Parathyroid adenoma (tissue), 2 donors: Measurements from ENCODE around the gene PREPL.

Experiments
- H2AFZ ChIP-seq: fragments of 300-600 bp; sonication (generic); one replicate; pipeline ENCODE4 v1.7.0; 2017; ENCODE audit warnings: antibody characterized with exemption, mild to moderate bottlenecking
- H3K27ac ChIP-seq: fragments of 300-600 bp; sonication (generic); one replicate; pipeline ENCODE4 v1.7.0; 2017
- H3K27me3 ChIP-seq: fragments of 300-600 bp; sonication (generic); one replicate; pipeline ENCODE4 v1.7.0; 2017; ENCODE audit warnings: low read length; ENCODE audit not compliant: control insufficient read depth, insufficient read depth
- H3K36me3 ChIP-seq: fragments of 300-600 bp; sonication (generic); one replicate; pipeline ENCODE4 v1.7.0; 2017; ENCODE audit warnings: low read length; ENCODE audit not compliant: control insufficient read depth, insufficient read depth
- H3K4me1 ChIP-seq: fragments of 300-600 bp; sonication (generic); one replicate; pipeline ENCODE4 v1.7.0; 2017; ENCODE audit warnings: control low read depth
- H3K4me2 ChIP-seq: fragments of 300-600 bp; sonication (generic); one replicate; pipeline ENCODE4 v1.7.0; 2017; ENCODE audit warnings: low read length
- H3K4me3 ChIP-seq: fragments of 300-600 bp; sonication (generic); one replicate; pipeline ENCODE4 v1.7.0; 2017; ENCODE audit warnings: low read depth, low read length
- H3K79me2 ChIP-seq: fragments of 300-600 bp; sonication (generic); one replicate; pipeline ENCODE4 v1.7.0; 2017; ENCODE audit warnings: control low read depth
- H3K9ac ChIP-seq: fragments of 300-600 bp; sonication (generic); one replicate; pipeline ENCODE4 v1.7.0; 2017; ENCODE audit warnings: mild to moderate bottlenecking
- H3K9me3 ChIP-seq: fragments of 300-600 bp; sonication (generic); one replicate; pipeline ENCODE4 v1.7.0; 2017; ENCODE audit warnings: low read length; ENCODE audit not compliant: control insufficient read depth
- CTCF ChIP-seq: fragments of 300-600 bp; sonication (generic); IDR thresholded peaks from one replicate; pipeline ENCODE4 v1.7.0; 2017; ENCODE audit warnings: antibody characterized with exemption, mild to moderate bottlenecking
- donor health status: primary hyperparathyroidism.

Gene PREPL

DNA sequence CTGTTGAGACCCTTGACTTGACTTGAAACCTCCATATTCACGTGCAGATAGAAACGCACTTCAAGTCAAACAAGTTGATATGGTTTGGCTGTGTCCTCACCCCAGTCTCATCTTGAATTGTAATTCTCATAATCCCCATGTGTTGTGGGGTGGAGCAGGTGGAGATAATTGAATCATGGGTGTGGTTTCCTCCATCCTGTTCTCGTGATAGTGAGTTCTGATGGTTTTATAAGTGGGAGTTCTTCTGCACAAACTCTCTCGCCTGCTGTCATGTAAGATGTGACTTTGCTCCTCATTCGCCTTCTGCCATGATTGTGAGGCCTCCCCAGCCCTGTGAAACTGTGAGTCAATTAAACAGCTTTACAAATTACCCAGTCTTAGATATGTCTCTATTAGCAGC is 64.6 kb downstream of the PREPL start:
- H3K27ac ChIP-seq, result no peak overlapping the region
- TF ChIP-seq CTCF, result no peak
- no peaks in the 10 kb centered on the region for H3K27me3 ChIP-seq
- no peak overlapping the region for H3K4me3 ChIP-seq
- H3K9ac ChIP-seq, result no peak overlapping the region
- no peaks in the 10 kb centered on the region for H3K79me2 ChIP-seq
- no peaks in the 10 kb centered on the region for H3K9me3 ChIP-seq
- peaks cover 14% of the 10 kb centered on the region for H3K4me1 ChIP-seq
- H3K4me2 ChIP-seq, result no peak overlapping the region
- no peaks in the 10 kb centered on the region for H3K36me3 ChIP-seq
- no peak overlapping the region for H2AFZ ChIP-seq

- Histone ChIP-seq H3K79me2 (no peaks in the 10 kb centered on the region), H3K9me3 (no peaks in the 10 kb centered on the region), H3K36me3 (no peaks in the 10 kb centered on the region), H2AFZ (peak overlapping the region; percentile 65), H3K4me1 (peaks cover 14% of the 10 kb centered on the region), H3K4me3 (no peak overlapping the region), H3K27me3 (no peaks in the 10 kb centered on the region), H3K4me2 (no peak overlapping the region), H3K27ac (no peak overlapping the region), H3K9ac (no peak overlapping the region)
- TF ChIP-seq CTCF, result no peak
Observed at GRCh38 chr2:44295633-44296359, 65.5 kb downstream of the PREPL start.

GRCh38 chr2:44295113-44295512 is 66.2 kb downstream of the PREPL start:
- no peak overlapping the region for H3K4me3 ChIP-seq
- no peaks in the 10 kb centered on the region for H3K79me2 ChIP-seq
- H3K4me1 ChIP-seq, result peaks cover 14% of the 10 kb centered on the region
- peak overlapping the region; percentile 65 for H2AFZ ChIP-seq
- no peak overlapping the region for H3K4me2 ChIP-seq
- no peak overlapping the region for H3K27ac ChIP-seq
- H3K27me3 ChIP-seq, result no peaks in the 10 kb centered on the region
- H3K36me3 ChIP-seq, result no peaks in the 10 kb centered on the region
- no peak for TF ChIP-seq CTCF
- H3K9ac ChIP-seq, result no peak overlapping the region
- no peaks in the 10 kb centered on the region for H3K9me3 ChIP-seq

- no peak overlapping the region for H3K9ac ChIP-seq
- no peaks in the 10 kb centered on the region for H3K27me3 ChIP-seq
- H3K4me1 ChIP-seq, result peaks cover 14% of the 10 kb centered on the region
- no peak overlapping the region for H3K4me3 ChIP-seq
- H3K4me2 ChIP-seq, result peak overlapping the region; percentile 23
- H3K27ac ChIP-seq, result no peak overlapping the region
- no peaks in the 10 kb centered on the region for H3K79me2 ChIP-seq
- peak; percentile 76 for TF ChIP-seq CTCF
- peak overlapping the region; percentile 52 for H2AFZ ChIP-seq
- H3K36me3 ChIP-seq, result no peaks in the 10 kb centered on the region
- H3K9me3 ChIP-seq, result no peaks in the 10 kb centered on the region
Observed at GRCh38 chr2:44291281-44292248, 69.7 kb downstream of the PREPL start.
